Lower leg skin (tissue), 3 donors: ENCODE measurements around the gene PROX1.

ENCODE experiments used
- CTCF ChIP-seq, 3 donors: fragments of 450-650 bp; IDR thresholded peaks; one replicate each; pipeline ENCODE4 v1.5.1; 2016; ENCODE audit warnings: antibody characterized with exemption in 3 of 3, mild to moderate bottlenecking in 3 of 3, moderate library complexity in 2 of 3
- POLR2A ChIP-seq, 2 donors: fragments of 450-650 bp; IDR thresholded peaks; one replicate each; pipeline ENCODE4 v1.6.1; 2016 to 2017; ENCODE audit warnings: antibody characterized with exemption in 2 of 2, mild to moderate bottlenecking in 1 of 2, moderate library complexity in 1 of 2

- TF ChIP-seq CTCF (IDR thresholded peaks at IDR 0.05) = no peak
- TF ChIP-seq POLR2A (IDR thresholded peaks at IDR 0.05) = no peak
Measured at GRCh38 chr1:213980906-213981305, 6.9 kb upstream of the PROX1 start.
